Left ventricle myocardium superior (tissue), 1 donor: ENCODE measurements around the gene USP43. TPM values are rescaled to one million over a fixed set of nuclear protein-coding genes. Genes with fewer than 3 reads are reported as not detected.
A peak's percentile ranks its signal among the peaks of the same experiment; 100 is the strongest.

Experiments
- ATAC-seq: fragments of 200-7000 bp; cut with Tn5 transposase; one replicate; pipeline ENCODE4 v1.9.1; 2020; ENCODE audit warnings: mild to moderate bottlenecking, moderate library complexity
- DNase-seq: peaks from one replicate; pipeline ENCODE4 v3.0.0-alpha.2; 2020
- intact Hi-C: fragments of 100-400 bp; cut with micrococcal nuclease; formaldehyde crosslinking; loops from one replicate; pipeline ENCODE4 v1.11.0; 2022
- total RNA-seq: library from RNA; stranded (reverse); fragmentation: NEBNext Ultra II Directional; extraction: Animal tissue kit (Norgen Biotek cat#: 25700); gene quantifications from one replicate; pipeline ENCODE4 v1.2.1, GENCODE V29; 2021
- donor health status: DM: no; HTN: yes; CAD: no; lungs with severe emphysema.

The USP43 gene
- total RNA-seq, 1 donor from 2014 or later, result 0.12 TPM

DNA sequence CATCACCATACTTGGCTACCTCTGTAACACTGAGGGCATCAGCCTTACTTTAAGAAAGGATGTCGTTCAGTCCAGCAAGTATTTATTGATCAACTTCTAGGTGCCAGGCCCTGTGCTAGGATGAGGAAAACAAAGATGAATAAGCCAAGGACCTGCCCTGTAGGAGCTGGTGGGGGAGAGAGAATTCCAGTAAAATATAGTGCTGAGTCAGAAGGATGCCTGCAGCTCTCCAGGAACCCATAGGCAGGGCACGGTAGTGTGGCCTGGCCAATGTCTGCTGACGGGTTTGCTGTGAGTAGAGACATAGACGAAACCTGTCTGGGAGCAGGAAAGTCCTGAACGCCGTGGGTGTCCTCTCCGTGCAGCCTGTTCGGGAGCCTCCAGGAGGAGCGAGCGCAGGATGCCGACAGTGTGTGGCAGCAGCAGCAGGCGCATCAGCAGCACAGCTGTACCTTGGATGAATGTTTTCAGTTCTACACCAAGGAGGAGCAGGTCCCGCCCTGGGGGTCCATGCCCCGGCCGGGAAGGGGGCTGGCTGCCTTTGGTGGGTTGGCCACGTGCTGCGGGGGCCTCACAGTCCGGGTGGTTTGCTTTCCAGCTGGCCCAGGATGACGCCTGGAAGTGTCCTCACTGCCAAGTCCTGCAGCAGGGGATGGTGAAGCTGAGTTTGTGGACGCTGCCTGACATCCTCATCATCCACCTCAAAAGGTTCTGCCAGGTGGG lies 55.6 kb downstream of the USP43 start:
- DNase-seq (no peak), ATAC-seq (no peak)
- intact Hi-C loops, result no loop called here

DNA sequence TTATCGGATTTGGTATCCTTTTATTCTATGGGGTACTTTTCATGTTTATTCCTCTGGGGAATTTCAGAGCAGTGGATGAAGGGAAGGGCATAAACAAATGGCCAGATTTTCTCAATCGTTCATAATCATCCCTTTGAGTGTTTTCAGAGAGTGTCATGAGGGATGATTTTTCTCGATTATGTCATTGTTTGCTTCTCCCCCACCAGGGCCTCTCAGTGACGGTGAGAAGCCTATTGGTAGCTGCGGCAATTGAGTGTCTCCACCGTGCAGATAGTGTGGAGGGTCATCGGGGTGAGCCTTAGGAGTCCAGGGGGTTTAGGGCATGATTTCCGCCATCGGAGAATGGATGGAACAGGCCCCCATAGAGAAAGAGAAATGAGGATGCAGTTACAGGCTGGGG lies 57.2 kb downstream of the USP43 start:
- DNase-seq (no peak), ATAC-seq (no peak)
- intact Hi-C loops, result no loop called here

DNA sequence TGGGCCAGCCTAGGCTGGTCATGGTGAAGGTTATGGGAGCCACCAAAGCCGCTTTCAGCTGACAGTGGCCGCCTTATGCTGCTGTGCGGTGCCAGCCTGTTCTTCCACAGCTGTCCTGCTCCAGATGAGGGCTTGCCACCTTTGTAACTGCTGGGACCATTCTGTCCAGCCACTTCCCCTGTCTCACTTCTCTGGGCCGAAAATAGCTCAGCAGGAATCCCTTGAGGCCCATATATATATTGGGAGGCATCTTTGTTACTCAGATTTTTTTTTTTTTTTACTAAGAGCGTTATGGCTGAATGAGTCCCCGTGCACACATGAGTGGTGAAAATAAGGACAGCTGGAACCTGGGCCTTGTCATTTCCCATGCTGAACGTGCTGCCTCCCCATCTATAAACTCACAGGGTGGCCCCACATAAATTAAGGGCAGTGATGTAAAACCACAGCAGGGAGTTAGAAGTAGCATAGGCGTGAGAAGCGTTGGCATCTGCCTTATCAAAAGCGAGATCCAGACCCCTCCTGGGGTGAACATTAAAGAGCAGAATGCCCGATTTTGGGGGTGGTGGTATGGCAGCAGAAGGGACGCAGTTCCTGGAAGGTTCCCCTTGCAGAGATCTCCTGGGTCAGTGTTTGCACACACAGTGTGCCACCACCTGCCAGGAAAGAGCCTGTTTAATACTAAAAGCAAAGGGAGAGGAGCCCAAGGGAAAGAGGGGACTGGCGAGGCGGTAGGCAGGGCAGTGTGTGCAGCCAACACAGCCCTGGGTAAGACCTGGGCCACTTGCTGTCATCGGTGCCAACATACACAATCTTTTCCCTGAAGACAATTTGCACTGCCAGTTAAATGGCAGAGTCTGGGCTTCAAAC lies 57.8 kb downstream of the USP43 start:
- intact Hi-C loops, result no loop called here
- DNase-seq, result no peak
- no peak for ATAC-seq

DNA sequence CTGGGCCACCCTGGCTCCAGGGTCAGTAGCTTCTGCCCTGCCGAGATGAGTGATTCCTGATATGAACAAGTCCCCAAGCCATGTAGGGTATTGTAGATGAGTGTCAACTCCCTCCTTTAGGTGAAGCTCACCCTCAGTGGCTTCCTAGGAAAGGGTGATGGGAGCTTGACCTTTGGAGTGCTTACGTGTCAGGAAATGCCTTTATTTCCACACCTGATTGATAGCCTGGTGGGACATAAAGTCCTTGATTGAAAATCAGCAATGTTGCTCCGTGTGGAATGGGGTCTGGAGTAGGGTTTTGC lies 58.4 kb downstream of the USP43 start:
- intact Hi-C loops, result no loop called here
- no peak for DNase-seq
- no peak for ATAC-seq

DNA sequence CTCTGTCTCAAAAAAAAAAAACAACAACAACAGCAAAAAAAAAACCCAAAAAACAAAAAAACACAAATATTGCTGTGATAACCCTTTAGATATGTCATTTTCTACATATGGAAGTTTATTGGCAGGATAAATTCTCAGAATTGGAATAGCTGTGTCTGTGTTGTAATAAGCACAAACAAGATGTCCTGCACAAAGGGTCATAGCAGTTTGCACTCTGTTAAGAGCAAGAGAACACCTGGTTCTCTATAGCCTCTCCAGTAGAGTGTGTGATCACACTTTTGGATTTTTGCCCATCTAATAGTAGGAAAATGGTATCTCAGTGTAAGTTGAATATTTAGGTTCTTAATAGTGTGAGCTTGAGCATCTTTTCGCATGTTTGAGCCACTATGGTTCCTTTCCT lies 60.4 kb downstream of the USP43 start:
- DNase-seq (no peak), ATAC-seq (no peak)
- intact Hi-C loops, result no loop called here

DNA sequence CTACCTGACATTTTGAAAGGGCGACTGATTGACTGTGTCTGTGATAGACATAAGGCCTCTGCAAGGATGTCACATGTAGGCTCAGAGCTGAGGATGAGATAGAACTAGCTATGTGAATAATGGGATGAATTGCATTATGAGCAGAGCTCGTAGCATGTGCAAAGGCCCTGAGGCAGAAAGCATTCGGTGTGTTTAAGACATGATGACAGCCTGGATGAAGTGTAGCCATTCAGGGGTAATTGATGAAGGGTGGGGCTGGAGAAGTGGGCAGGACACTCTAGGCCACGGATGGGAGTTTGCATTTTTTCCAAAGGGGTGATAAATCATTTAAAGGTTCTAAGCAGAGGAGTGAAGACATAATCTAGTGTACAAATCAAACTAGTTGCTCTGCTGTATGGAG lies 62.6 kb downstream of the USP43 start:
- ATAC-seq (no peak), DNase-seq (no peak)
- intact Hi-C loops, result no loop called here

DNA sequence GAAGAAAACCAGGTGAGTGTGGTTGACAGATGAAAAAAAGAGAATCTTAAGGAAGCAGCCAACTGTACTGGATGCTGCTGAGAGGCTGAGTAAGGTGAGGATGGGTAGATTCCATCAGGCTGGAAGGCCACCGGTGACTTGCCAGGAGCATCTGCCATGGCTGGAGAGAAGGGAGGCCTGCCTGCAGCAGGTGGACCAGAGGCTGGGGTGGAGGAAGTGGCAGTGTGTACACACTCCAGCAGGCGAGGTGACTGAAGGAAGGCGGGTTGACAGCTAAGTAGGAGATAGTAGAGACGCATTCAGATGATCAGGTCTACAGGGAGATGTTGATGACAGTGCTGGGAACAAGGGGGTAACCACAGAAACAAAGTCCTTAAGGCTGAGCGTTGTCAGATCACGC lies 69.5 kb downstream of the USP43 start:
- ATAC-seq (no peak), DNase-seq (no peak)
- intact Hi-C loops, result no loop called here

DNA sequence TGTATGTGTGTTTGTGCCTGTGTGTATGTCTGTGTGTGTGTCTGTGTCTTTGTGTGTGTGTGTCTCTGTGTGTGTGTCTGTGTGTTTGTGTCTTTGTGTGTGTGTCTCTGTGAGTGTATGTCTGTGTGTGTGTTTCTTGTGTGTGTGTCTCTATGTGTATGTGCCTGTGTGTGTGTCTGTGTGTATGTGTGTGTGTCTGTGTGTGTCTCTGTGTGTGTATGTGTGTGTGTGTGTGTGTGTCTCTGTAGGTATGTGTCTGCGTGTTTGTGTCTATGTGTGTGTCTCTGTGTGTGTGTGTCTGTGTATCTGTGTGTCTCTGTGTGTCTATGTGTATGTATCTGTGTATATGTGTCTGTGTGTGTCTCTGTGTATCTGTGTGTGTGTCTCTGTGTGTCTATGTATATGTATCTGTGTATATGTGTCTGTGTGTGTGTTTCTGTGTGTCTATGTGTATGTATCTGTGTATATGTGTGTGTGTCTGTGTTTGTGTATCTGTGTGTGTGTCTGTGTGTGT lies 70.2 kb downstream of the USP43 start:
- intact Hi-C loops, result no loop called here
- DNase-seq, result no peak
- no peak for ATAC-seq

DNA sequence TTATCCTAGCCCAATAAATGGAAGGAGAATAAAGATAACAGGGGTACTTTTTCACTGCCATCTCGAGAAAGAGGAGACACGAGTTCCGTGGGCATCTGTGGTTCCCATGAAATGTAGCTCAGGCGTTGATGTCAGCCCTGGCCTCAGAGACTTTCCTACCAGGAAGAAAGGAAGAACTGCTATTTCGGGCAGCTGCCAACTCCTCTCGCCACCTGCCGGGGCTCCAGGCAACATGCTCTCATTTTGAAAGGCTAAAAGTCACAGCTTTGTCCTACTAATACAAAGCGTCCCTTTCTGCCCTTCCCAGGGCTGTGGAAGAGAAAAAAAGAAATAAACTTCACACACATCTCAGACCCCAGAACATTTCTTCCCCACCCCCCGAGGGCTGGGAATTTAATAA lies 80.3 kb downstream of the USP43 start:
- DNase-seq (no peak), ATAC-seq (no peak)
- intact Hi-C loops, result loop anchor here (5.0 kb wide), 1 partner anchor 167 kb away; no protein-coding TSS in a partner anchor

DNA sequence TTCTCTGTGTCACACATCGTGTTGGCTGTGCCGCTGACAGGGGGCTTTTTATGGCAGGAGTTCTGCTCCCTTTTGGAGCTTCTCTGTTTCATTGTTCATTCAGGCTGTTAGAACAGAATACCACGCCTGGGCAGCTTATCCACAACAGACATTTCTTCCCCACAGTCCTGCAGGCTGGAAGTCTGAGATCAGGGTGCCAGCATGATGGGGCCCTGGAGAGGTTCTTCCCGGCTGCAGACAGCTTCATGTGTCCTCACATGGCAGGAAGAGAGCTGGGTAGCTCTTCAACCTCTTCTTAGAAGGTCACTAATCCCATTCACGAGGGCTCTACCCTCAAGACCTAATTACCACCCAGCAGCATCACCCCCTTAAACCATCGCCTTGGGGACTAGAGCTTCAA lies 81.0 kb downstream of the USP43 start:
- ATAC-seq (no peak), DNase-seq (no peak)
- intact Hi-C loops, result loop anchor here (5.0 kb wide), 1 partner anchor 166 kb away; no protein-coding TSS in a partner anchor

DNA sequence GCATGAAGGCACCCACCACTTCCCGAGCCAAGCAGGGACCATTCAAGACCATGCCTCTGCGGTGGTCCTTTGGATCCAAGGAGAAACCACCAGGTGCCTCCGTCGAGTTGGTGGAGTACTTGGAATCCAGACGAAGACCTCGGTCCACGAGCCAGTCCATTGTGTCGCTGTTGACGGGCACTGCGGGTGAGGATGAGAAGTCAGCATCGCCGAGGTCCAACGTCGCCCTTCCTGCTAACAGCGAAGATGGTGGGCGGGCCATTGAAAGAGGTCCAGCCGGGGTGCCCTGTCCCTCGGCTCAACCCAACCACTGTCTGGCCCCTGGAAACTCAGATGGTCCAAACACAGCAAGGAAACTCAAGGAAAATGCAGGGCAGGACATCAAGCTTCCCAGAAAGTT lies 82.7 kb downstream of the USP43 start:
- intact Hi-C loops, result loop anchor here (5.0 kb wide), 1 partner anchor 164 kb away; no protein-coding TSS in a partner anchor
- ATAC-seq (no peak), DNase-seq (no peak)

DNA sequence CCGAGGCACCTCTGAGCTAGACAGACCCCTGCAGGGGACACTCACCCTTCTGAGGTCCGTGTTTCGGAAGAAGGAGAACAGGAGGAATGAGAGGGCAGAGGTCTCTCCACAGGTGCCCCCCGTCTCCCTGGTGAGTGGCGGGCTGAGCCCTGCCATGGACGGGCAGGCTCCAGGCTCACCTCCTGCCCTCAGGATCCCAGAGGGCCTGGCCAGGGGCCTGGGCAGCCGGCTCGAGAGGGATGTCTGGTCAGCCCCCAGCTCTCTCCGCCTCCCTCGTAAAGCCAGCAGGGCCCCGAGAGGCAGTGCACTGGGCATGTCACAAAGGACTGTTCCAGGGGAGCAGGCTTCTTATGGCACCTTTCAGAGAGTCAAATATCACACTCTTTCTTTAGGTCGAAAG lies 83.2 kb downstream of the USP43 start:
- ATAC-seq (no peak), DNase-seq (no peak)
- intact Hi-C loops, result loop anchor here (5.0 kb wide), 1 partner anchor 164 kb away; no protein-coding TSS in a partner anchor

DNA sequence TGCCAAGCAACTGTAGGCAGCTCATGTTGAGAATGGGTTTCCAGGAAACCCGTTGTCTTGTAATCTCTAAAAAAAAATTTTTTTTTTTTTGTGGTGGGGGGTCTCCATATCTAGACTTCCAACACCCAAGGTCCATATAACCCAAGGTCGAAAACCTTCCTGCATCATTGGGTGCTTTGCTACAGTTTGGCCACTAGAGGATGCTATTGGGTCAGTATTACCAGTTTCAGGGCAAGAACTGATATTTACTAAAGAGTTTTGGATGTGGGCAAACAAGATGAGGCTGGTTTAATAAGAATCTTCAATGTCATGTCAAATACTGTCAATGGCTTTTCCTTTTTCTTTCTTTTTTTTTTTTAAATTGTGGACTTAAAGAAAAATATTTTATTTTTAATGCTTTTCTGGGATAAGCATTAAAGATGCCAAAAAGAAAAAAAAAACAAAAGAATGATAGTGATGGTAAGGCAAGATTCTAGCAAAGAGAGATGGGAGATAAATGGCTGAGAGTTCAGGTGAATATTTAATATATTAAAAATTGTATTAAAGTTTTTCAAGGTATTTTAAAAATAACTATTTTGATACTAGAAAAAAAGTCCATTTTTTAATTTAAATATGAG lies 83.8 kb downstream of the USP43 start:
- peak; percentile 65 for ATAC-seq
- intact Hi-C loops, result loop anchor here (5.0 kb wide), 1 partner anchor 163 kb away; no protein-coding TSS in a partner anchor

DNA sequence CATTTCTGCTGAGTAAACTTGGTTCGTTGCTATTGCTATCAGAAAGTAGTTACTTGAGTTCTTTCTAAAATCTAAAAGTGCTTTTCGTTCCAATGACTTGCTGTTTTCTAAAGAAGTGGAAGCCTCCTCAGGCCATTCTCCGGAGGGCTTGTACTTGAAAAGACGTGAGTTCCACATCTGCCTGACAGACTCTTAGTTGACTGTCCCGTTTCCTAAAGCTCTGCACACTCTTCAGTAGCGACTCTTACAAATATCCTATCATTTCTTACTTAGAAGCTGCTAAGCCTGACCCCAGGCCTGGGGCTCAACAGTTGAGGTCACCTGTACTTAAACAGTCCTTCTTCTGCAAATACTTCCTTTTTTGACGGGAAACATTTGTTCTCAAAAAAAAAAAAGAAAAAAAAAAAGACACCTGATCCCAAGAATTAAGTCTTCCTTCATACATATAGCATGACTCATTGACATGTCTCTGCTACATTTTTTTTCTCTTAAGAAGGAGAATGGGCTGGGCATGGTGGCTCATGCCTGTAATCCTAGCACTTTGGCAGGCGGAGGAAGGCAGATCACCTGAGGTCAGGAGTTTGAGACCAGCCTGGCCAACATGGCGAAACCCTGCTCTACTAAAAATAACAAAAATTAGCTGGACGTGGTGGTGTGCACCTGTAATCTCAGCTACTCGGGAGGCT lies 84.6 kb downstream of the USP43 start:
- no peak for DNase-seq
- intact Hi-C loops, result loop anchor here (5.0 kb wide), 1 partner anchor 162 kb away; no protein-coding TSS in a partner anchor

More for the DNA sequence above, 83.8 kb downstream of the USP43 start:
- no peak for DNase-seq

DNA sequence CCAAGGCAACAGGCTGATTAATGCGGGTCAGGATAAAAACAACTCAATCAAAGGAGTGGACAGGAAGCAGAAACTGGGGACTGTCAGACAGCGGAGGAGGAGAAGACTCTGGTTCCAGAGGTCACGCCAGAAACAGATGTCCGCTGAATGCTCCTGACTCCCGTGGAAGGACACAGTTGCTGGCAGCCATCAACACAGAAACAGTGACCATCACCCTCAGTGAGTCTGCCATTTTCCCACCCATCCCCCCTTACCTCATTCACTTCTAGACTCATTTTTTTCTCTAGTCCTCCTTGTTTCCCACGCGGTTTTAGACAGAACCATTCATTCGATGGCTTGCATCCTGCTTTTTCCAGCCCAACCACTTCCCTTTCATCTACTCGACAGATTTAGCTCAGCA lies 105.2 kb downstream of the USP43 start:
- ATAC-seq (peak; percentile 54), DNase-seq (no peak)
- intact Hi-C loops, result no loop called here

More for the DNA sequence above, 84.6 kb downstream of the USP43 start:
- ATAC-seq, result no peak

DNA sequence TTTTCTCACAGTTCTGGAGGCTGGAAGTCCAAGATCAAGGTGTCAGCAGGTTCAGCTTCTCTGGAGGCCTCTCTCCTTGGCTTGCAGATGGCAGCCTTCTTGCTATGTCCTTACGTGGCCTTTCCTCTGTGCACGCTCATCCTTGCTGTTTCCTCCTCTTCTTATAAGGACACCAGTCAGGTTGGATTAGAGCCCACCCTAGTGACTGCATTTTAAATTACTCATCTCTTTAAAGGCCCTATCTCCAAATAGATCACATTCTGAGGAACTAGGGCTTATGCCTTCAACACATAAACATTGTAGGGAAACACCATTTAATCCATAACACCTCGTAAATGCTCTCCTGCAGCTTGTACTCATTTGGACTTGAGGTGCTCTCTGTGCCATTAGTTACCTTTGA lies 109.8 kb downstream of the USP43 start:
- ATAC-seq (no peak), DNase-seq (no peak)
- intact Hi-C loops, result no loop called here

DNA sequence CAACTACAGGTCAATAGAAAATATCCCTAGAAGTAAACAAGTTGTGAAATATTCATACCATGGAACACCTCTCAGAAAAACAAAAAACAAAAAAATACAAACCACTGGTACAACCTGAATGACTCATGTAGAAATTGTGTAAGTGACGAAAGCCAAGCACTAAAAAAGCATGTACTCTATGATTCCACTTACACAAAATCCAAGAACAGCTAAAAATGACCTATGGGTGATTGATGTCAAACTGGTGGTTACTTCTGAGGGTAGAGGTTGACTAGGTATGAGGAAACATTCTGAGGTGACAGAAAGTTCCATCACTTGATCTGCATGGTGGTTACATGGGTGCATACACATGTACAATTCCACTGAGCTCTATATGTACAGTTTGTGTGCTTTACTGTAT lies 114.9 kb downstream of the USP43 start:
- DNase-seq, result no peak
- intact Hi-C loops, result no loop called here
- no peak for ATAC-seq

DNA sequence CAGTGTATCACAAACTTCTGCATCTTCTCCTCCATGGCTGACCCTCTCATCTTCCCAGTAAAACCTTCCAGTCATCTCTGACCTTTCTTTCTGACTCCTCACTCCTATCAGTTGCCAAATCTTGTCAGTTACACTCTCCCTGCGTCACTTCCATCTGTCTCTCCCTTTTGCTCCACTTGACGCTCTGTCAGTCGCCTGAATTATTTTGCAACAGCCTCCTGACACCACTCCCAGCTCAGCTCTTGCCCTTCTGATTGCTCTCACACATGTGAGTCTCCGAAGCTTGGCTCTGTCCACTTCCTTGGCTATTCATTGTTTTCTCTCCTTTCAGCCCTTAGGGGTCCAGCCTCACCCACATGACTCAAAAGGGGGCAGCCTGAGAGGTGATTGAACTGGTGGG lies 118.3 kb downstream of the USP43 start:
- peak; percentile 50 for ATAC-seq

DNA sequence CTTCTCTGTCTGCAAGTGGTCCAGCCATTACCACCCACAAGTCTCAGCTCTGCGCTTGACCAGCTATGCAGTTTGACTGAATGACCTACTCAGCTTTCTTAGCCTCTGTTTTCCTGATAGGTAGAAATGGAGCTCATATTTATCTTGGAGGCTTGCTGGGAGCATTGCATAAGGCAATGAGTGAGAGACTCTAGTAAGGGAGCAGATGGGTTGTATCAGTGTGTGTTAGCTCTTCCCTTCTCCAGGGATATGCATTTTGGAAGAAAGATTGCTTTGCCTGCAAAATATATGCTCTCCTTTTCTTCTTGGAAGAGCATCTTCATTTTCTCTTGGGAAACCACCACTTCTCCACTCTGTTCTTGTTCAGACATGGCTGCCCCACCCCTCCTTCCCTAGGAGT lies 120.0 kb downstream of the USP43 start:
- DNase-seq (no peak), ATAC-seq (peak; percentile 83)
- intact Hi-C loops, result no loop called here

More for the DNA sequence above, 118.3 kb downstream of the USP43 start:
- intact Hi-C loops, result no loop called here
- no peak for DNase-seq
